HEK293 (cell line): ENCODE results near the gene FGF9.

ENCODE experiments used
- CTCF ChIA-PET: fragments of 350-600 bp; formaldehyde crosslinking; extraction: SDS; loops from one replicate; lab custom pipeline; 2021; ENCODE audit warnings: antibody characterized with exemption; lab: Yijun Ruan, JAX
- POLR2A ChIA-PET: fragments of 300-600 bp; formaldehyde crosslinking; extraction: SDS; loops from one replicate; lab custom pipeline; 2020; ENCODE audit warnings: antibody characterized with exemption, inconsistent platforms; lab: Yijun Ruan, JAX
- H3K27ac ChIP-seq: fragments of 200-500 bp; sonication (Bioruptor generic); 2 replicates; pipeline ENCODE4 v1.5.1; 2014; ENCODE audit warnings: low read depth, low read length, control low read depth, inconsistent platforms; ENCODE audit errors: extremely low read depth
- H3K36me3 ChIP-seq, 2 experiments: fragments of 200-500 bp in 1 of 2; sonication (Bioruptor generic) in 1 of 2; 1 replicate in 1 of 2; 2 replicates in 1 of 2; pipeline ENCODE4 v1.5.1; 2014 to 2017; ENCODE audit warnings: inconsistent platforms in 2 of 2, low read length in 2 of 2; ENCODE audit not compliant: control insufficient read depth in 2 of 2, insufficient read depth in 1 of 2
- H3K4me1 ChIP-seq: fragments of 200-500 bp; sonication (Bioruptor generic); 2 replicates; pipeline ENCODE4 v1.5.1; 2014; ENCODE audit warnings: mild to moderate bottlenecking, low read length, inconsistent platforms; ENCODE audit not compliant: control insufficient read depth, insufficient read depth
- H3K4me3 ChIP-seq: 2 replicates; pipeline ENCODE4 v1.5.1; 2011; ENCODE audit warnings: low read depth, mild to moderate bottlenecking, control low read depth, low read length, moderate library complexity
- H3K9me3 ChIP-seq: fragments of 200-500 bp; sonication (Bioruptor generic); 2 replicates; pipeline ENCODE4 v1.5.1; 2014; ENCODE audit warnings: low read depth, low read length, inconsistent platforms; ENCODE audit not compliant: control insufficient read depth, insufficient read depth
- GLIS2 ChIP-seq: fragments of 450-650 bp; formaldehyde crosslinking; IDR thresholded peaks from 2 replicates; pipeline ENCODE4 v1.5.1; 2016; ENCODE audit warnings: missing biosample characterization, missing genetic modification characterization
- SCRT1 ChIP-seq: fragments of 450-650 bp; formaldehyde crosslinking; IDR thresholded peaks from 2 replicates; pipeline ENCODE4 v1.5.1; 2016; ENCODE audit warnings: missing biosample characterization, missing genetic modification characterization, borderline replicate concordance
- SCRT2 ChIP-seq: fragments of 450-650 bp; formaldehyde crosslinking; IDR thresholded peaks from 2 replicates; pipeline ENCODE4 v1.5.1; 2016; ENCODE audit warnings: missing biosample characterization, missing genetic modification characterization
- ZEB2 ChIP-seq: fragments of 450-650 bp; formaldehyde crosslinking; IDR thresholded peaks from 2 replicates; pipeline ENCODE4 v1.5.1; 2016; ENCODE audit warnings: missing biosample characterization, missing genetic modification characterization
- ZFHX2 ChIP-seq: fragments of 450-650 bp; formaldehyde crosslinking; conservative IDR thresholded peaks from 2 replicates; pipeline ENCODE4 v1.5.1; 2016; ENCODE audit warnings: missing biosample characterization, missing genetic modification characterization
- ZIC2 ChIP-seq: fragments of 450-650 bp; formaldehyde crosslinking; IDR thresholded peaks from 2 replicates; pipeline ENCODE4 v1.5.1; 2016; ENCODE audit warnings: missing biosample characterization, missing genetic modification characterization
- ZNF114 ChIP-seq: fragments of 450-650 bp; formaldehyde crosslinking; IDR thresholded peaks from 2 replicates; pipeline ENCODE4 v1.5.0; 2017; ENCODE audit warnings: missing biosample characterization, missing genetic modification characterization
- ZNF138 ChIP-seq: fragments of 450-650 bp; formaldehyde crosslinking; IDR thresholded peaks from 2 replicates; pipeline ENCODE4 v1.5.1; 2016; ENCODE audit warnings: missing biosample characterization, missing genetic modification characterization, borderline replicate concordance
- ZNF2 ChIP-seq: fragments of 450-650 bp; formaldehyde crosslinking; IDR thresholded peaks from 2 replicates; pipeline ENCODE4 v1.5.1; 2016; ENCODE audit warnings: missing biosample characterization, missing genetic modification characterization
- ZNF24 ChIP-seq: fragments of 450-650 bp; formaldehyde crosslinking; IDR thresholded peaks from 2 replicates; pipeline ENCODE4 v1.5.1; 2016; ENCODE audit warnings: missing biosample characterization, missing genetic modification characterization
- ZNF266 ChIP-seq: fragments of 450-650 bp; formaldehyde crosslinking; IDR thresholded peaks from 2 replicates; pipeline ENCODE4 v1.5.1; 2016; ENCODE audit warnings: missing biosample characterization, missing genetic modification characterization, low read depth
- ZNF426 ChIP-seq: fragments of 450-650 bp; formaldehyde crosslinking; IDR thresholded peaks from 2 replicates; pipeline ENCODE4 v1.5.1; 2017; ENCODE audit warnings: missing biosample characterization, missing genetic modification characterization, mild to moderate bottlenecking, inconsistent platforms, moderate library complexity
- ZNF510 ChIP-seq: fragments of 450-650 bp; formaldehyde crosslinking; IDR thresholded peaks from 2 replicates; pipeline ENCODE4 v1.5.1; 2018; ENCODE audit warnings: mild to moderate bottlenecking, missing genetic modification characterization, missing biosample characterization; ENCODE audit not compliant: insufficient replicate concordance
- ZNF558 ChIP-seq: fragments of 450-650 bp; formaldehyde crosslinking; IDR thresholded peaks from 2 replicates; pipeline ENCODE4 v1.5.1; 2016; ENCODE audit warnings: missing biosample characterization, missing genetic modification characterization
- ZNF610 ChIP-seq: fragments of 450-650 bp; formaldehyde crosslinking; IDR thresholded peaks from 2 replicates; pipeline ENCODE4 v1.5.1; 2016; ENCODE audit warnings: missing biosample characterization, missing genetic modification characterization, borderline replicate concordance
- ZNF654 ChIP-seq: fragments of 450-650 bp; formaldehyde crosslinking; IDR thresholded peaks from 2 replicates; pipeline ENCODE4 v1.5.1; 2016; ENCODE audit warnings: low read depth, missing biosample characterization, missing genetic modification characterization
- ZSCAN30 ChIP-seq: fragments of 450-650 bp; IDR thresholded peaks from 2 replicates; pipeline ENCODE4 v1.5.1; 2018; ENCODE audit warnings: missing biosample characterization, mild to moderate bottlenecking, missing genetic modification characterization, moderate library complexity
- TF ChIP-seq, protein P1 (sequence below): fragments of 450-650 bp; formaldehyde crosslinking; IDR thresholded peaks from 2 replicates; pipeline ENCODE4 v1.5.1; 2016; ENCODE audit warnings: missing biosample characterization, missing genetic modification characterization
- TF ChIP-seq, protein P2 (sequence below): fragments of 450-650 bp; IDR thresholded peaks from 2 replicates; pipeline ENCODE4 v1.5.1; 2018; ENCODE audit warnings: missing biosample characterization, missing genetic modification characterization
- TF ChIP-seq, protein P3 (sequence below): fragments of 450-650 bp; formaldehyde crosslinking; IDR thresholded peaks from 2 replicates; pipeline ENCODE4 v1.5.1; 2016; ENCODE audit warnings: missing biosample characterization, missing genetic modification characterization
- TF ChIP-seq, protein P4 (sequence below): fragments of 450-650 bp; formaldehyde crosslinking; IDR thresholded peaks from 2 replicates; pipeline ENCODE4 v1.5.1; 2016; ENCODE audit warnings: missing biosample characterization, missing genetic modification characterization
- TF ChIP-seq, protein P5 (sequence below): fragments of 450-650 bp; formaldehyde crosslinking; IDR thresholded peaks from 2 replicates; pipeline ENCODE4 v1.5.0; 2017; ENCODE audit warnings: missing biosample characterization, missing genetic modification characterization, borderline replicate concordance
- TF ChIP-seq, protein P6 (sequence below): fragments of 450-650 bp; formaldehyde crosslinking; IDR thresholded peaks from 2 replicates; pipeline ENCODE4 v1.5.1; 2016; ENCODE audit warnings: missing biosample characterization, missing genetic modification characterization, low read depth
- TF ChIP-seq, protein P7 (sequence below): fragments of 450-650 bp; formaldehyde crosslinking; IDR thresholded peaks from 2 replicates; pipeline ENCODE4 v1.5.1; 2016; ENCODE audit warnings: missing biosample characterization, missing genetic modification characterization

Gene FGF9

DNA sequence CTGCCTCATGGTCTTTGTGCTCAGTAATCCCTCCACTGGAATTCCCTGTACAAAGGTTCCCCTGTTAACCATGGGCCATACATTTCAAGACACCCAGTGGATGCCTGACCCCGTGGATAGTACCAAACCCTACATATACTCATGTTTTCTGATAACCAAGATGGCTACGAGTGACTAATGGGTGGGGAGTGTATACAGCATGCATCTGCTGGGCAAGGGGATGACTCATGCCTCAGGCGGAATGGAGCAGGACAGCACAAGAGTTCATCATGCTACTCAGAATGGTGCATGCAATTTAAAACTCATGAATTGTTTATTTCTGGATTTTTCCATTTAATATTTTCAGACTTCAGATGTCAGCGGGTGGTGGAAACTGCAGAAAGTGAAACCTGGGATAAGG lies 13.3 kb upstream of the FGF9 start (continued):
- TF ChIP-seq, protein P1, sequence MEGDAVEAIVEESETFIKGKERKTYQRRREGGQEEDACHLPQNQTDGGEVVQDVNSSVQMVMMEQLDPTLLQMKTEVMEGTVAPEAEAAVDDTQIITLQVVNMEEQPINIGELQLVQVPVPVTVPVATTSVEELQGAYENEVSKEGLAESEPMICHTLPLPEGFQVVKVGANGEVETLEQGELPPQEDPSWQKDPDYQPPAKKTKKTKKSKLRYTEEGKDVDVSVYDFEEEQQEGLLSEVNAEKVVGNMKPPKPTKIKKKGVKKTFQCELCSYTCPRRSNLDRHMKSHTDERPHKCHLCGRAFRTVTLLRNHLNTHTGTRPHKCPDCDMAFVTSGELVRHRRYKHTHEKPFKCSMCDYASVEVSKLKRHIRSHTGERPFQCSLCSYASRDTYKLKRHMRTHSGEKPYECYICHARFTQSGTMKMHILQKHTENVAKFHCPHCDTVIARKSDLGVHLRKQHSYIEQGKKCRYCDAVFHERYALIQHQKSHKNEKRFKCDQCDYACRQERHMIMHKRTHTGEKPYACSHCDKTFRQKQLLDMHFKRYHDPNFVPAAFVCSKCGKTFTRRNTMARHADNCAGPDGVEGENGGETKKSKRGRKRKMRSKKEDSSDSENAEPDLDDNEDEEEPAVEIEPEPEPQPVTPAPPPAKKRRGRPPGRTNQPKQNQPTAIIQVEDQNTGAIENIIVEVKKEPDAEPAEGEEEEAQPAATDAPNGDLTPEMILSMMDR (tag by site-specific recombination): no peak
- TF ChIP-seq ZEB2: no peak
- no peak for TF ChIP-seq ZIC2 (tag by site-specific recombination)
- no peak for TF ChIP-seq ZSCAN30 (tag by site-specific recombination)
- TF ChIP-seq, protein P2, sequence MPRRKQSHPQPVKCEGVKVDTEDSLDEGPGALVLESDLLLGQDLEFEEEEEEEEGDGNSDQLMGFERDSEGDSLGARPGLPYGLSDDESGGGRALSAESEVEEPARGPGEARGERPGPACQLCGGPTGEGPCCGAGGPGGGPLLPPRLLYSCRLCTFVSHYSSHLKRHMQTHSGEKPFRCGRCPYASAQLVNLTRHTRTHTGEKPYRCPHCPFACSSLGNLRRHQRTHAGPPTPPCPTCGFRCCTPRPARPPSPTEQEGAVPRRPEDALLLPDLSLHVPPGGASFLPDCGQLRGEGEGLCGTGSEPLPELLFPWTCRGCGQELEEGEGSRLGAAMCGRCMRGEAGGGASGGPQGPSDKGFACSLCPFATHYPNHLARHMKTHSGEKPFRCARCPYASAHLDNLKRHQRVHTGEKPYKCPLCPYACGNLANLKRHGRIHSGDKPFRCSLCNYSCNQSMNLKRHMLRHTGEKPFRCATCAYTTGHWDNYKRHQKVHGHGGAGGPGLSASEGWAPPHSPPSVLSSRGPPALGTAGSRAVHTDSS (tag by site-specific recombination): no peak
- TF ChIP-seq, protein P3, sequence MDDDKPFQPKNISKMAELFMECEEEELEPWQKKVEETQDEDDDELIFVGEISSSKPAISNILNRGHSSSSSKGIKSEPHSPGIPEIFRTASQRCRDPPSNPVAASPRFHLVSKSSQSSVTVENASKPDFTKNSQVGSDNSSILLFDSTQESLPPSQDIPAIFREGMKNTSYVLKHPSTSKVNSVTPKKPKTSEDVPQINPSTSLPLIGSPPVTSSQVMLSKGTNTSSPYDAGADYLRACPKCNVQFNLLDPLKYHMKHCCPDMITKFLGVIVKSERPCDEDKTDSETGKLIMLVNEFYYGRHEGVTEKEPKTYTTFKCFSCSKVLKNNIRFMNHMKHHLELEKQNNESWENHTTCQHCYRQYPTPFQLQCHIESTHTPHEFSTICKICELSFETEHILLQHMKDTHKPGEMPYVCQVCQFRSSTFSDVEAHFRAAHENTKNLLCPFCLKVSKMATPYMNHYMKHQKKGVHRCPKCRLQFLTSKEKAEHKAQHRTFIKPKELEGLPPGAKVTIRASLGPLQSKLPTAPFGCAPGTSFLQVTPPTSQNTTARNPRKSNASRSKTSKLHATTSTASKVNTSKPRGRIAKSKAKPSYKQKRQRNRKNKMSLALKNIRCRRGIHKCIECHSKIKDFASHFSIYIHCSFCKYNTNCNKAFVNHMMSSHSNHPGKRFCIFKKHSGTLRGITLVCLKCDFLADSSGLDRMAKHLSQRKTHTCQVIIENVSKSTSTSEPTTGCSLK (tag by site-specific recombination): no peak
- TF ChIP-seq ZNF24 (tag by site-specific recombination): no peak

DNA sequence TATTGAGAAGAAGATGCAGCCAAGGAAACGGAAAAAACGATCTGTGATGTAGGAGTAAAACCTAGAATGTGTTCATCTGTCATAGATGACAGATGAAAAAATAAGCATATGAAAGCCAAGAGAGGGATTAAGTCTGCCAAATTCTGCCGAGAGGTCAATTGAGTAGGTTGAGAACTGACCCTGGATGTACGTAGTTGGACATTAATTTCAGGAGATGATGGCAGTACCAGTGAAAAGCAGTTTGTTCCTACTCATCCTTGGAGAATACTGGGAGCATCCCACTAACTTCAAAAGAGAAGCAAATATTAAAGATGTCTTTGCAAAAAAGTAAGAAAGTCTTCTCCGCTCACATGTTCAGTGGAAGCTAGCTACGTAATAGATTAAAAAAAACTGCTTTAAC lies 11.8 kb upstream of the FGF9 start:
- Histone ChIP-seq H3K36me3 (no peaks in the 10 kb centered on the region), H3K4me1 (peaks cover 12% of the 10 kb centered on the region), H3K4me3 (no peak overlapping the region), H3K27ac (no peak overlapping the region), H3K9me3 (no peaks in the 10 kb centered on the region)
- CTCF ChIA-PET: interaction anchor here (0.6 to 1.2 kb wide), 3 partner anchors 21 to 700 kb away, joined by 3 to 6 read pairs (median 4); no protein-coding TSS in a partner anchor
- POLR2A ChIA-PET: no interaction called here
- TF ChIP-seq SCRT1 (no peak), ZNF2 (no peak), ZNF510 (tag by site-specific recombination) (no peak), ZNF654 (tag by site-specific recombination) (no peak), ZNF266 (no peak), ZSCAN30 (tag by site-specific recombination) (no peak), ZNF138 (tag by site-specific recombination) (no peak), SCRT2 (no peak), ZNF24 (tag by site-specific recombination) (no peak), GLIS2 (tag by site-specific recombination) (no peak), ZNF610 (tag by site-specific recombination) (no peak), ZNF426 (tag by site-specific recombination) (no peak), ZNF558 (tag by site-specific recombination) (no peak), ZNF114 (tag by site-specific recombination) (no peak), ZFHX2 (tag by site-specific recombination) (no peak)
- TF ChIP-seq, protein P4, sequence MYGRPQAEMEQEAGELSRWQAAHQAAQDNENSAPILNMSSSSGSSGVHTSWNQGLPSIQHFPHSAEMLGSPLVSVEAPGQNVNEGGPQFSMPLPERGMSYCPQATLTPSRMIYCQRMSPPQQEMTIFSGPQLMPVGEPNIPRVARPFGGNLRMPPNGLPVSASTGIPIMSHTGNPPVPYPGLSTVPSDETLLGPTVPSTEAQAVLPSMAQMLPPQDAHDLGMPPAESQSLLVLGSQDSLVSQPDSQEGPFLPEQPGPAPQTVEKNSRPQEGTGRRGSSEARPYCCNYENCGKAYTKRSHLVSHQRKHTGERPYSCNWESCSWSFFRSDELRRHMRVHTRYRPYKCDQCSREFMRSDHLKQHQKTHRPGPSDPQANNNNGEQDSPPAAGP (tag by site-specific recombination): no peak
- TF ChIP-seq, protein P5, sequence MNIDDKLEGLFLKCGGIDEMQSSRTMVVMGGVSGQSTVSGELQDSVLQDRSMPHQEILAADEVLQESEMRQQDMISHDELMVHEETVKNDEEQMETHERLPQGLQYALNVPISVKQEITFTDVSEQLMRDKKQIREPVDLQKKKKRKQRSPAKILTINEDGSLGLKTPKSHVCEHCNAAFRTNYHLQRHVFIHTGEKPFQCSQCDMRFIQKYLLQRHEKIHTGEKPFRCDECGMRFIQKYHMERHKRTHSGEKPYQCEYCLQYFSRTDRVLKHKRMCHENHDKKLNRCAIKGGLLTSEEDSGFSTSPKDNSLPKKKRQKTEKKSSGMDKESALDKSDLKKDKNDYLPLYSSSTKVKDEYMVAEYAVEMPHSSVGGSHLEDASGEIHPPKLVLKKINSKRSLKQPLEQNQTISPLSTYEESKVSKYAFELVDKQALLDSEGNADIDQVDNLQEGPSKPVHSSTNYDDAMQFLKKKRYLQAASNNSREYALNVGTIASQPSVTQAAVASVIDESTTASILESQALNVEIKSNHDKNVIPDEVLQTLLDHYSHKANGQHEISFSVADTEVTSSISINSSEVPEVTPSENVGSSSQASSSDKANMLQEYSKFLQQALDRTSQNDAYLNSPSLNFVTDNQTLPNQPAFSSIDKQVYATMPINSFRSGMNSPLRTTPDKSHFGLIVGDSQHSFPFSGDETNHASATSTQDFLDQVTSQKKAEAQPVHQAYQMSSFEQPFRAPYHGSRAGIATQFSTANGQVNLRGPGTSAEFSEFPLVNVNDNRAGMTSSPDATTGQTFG (tag by site-specific recombination): no peak
- TF ChIP-seq, protein P6, sequence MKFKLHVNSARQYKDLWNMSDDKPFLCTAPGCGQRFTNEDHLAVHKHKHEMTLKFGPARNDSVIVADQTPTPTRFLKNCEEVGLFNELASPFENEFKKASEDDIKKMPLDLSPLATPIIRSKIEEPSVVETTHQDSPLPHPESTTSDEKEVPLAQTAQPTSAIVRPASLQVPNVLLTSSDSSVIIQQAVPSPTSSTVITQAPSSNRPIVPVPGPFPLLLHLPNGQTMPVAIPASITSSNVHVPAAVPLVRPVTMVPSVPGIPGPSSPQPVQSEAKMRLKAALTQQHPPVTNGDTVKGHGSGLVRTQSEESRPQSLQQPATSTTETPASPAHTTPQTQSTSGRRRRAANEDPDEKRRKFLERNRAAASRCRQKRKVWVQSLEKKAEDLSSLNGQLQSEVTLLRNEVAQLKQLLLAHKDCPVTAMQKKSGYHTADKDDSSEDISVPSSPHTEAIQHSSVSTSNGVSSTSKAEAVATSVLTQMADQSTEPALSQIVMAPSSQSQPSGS (tag by site-specific recombination): no peak
- TF ChIP-seq, protein P7, sequence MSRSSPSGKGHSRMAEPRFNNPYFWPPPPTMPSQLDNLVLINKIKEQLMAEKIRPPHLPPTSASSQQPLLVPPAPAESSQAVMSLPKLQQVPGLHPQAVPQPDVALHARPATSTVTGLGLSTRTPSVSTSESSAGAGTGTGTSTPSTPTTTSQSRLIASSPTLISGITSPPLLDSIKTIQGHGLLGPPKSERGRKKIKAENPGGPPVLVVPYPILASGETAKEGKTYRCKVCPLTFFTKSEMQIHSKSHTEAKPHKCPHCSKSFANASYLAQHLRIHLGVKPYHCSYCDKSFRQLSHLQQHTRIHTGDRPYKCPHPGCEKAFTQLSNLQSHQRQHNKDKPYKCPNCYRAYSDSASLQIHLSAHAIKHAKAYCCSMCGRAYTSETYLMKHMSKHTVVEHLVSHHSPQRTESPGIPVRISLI: no peak
